NCI-H510A treated with DMSO at 0.1 percent for 48 hours (cell line): ENCODE results near the gene MGAT3.

Experiments
- DNase-seq: peaks from one replicate; lab custom pipeline; 2025; lab: John Stamatoyannopoulos, UW

The MGAT3 gene

DNA sequence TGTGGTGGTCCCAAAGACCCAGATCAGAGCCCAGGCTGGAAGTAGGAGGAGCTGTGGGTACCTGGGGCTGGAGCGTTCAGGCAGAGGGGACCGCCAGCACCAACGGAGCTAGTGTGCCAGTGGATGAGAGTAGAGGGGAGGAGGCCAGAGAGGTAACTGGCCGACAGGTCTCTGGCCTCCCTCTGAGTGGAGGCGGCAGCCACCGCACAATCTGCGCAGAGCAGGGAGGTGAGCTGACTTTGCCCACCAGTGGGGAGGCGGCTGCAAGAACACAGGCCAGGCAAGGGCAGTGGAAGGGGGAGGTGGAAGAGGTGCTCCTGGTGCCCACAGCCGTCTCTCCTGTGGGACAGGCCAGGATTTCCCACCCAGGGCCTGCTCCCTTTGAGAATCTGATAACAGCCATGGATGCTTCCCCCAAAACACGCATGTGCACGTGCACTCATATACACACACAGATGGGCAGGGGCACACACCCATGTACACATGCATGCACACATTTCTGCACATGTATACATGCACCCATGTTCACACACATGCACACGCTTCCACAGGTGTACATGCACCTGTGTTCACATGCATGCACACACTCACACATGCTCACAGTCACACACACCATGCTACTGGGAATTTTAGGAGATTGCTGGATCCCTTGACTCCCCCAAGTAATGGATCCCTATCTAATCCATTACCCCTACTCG, 6.4 kb upstream of the MGAT3 start:
- DNase-seq = no peak

DNA sequence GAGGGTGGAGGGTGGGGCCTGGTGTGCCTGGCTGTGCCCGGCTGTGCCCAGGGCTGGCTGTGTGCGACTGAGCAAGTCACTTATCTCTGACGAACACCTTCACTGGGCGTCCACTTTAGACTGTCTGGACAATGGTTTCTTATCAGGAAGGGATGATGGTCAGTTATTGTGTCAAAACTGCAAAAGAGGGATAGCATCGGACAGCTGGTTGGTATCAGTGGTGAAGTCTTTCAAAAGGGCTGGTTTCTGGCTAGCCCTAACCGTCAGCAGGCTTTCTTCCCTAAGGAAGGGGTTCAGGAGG, 4.1 kb upstream of the MGAT3 start:
- DNase-seq = no peak

DNA sequence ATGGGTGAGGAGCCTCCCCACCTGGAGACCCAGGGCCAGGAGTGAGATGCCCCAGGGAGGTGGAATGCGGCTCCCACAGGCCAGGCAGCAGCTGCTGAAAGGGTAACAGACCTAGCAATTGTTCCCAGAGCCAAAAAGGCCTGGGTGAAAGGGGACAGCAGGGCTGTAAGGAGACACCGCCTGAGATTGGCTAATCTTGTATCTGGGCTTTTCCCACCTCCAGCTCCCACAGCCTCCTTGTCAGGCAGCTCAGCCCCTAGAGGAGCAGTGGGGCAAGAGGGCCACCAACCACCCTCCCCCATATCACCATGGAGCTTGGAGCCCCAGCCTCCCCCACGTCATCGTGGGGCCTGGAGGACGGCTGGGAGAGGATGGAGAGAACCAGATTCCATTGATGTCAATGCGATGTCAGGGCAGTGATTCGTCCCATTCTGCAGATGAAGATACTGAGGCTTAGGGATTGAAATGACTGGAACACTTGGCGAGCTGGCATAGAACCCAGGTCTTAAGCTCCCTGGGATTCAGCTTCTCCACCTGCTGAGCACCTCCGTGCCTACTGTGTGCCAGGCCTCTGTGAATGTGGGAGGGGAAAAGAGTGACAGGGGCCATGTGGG, 2.9 kb upstream of the MGAT3 start:
- DNase-seq = no peak

DNA sequence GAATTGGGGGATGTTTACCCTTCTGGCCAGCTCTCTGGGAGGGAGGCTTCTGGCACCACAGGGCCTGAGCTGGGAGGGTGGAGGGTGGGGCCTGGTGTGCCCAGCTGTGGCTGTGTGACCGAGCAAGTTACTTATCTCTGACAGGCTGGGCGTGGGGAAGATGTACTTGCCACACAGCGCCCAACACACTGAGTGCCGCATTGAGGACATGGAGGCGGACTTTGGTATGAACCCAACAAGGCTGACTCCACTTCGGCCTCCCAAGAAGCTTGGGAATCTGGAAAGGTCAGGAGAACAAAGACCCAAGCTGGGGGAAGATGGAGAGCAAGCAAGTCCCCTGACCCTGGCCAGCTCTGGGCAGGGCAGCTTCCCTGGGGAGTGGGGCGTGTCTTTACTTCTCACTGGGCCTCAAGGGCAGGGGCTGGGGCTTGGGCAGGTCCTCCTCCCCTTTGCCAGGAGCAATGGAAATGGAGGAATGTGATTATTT, 2.4 kb upstream of the MGAT3 start:
- no peak for DNase-seq

DNA sequence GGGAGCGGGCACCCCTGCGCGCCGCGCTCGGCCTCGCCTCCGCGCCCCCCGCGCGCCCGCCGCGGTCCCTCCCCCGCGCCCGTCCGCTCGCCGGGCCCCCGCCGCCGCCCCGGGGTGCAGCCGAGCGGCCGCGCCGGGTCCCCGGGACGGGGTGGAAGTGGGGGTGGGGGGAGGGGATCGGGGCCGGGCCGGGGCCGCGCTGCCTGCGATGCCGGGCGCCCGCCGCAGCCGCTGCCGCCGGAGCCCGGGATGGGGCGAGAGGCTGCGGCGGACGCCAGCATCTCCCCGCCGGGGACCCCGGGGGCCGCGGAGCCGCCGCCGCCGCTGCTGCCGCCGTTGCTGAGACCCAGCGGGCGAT, 365 bp downstream of the MGAT3 start:
- no peak for DNase-seq

DNA sequence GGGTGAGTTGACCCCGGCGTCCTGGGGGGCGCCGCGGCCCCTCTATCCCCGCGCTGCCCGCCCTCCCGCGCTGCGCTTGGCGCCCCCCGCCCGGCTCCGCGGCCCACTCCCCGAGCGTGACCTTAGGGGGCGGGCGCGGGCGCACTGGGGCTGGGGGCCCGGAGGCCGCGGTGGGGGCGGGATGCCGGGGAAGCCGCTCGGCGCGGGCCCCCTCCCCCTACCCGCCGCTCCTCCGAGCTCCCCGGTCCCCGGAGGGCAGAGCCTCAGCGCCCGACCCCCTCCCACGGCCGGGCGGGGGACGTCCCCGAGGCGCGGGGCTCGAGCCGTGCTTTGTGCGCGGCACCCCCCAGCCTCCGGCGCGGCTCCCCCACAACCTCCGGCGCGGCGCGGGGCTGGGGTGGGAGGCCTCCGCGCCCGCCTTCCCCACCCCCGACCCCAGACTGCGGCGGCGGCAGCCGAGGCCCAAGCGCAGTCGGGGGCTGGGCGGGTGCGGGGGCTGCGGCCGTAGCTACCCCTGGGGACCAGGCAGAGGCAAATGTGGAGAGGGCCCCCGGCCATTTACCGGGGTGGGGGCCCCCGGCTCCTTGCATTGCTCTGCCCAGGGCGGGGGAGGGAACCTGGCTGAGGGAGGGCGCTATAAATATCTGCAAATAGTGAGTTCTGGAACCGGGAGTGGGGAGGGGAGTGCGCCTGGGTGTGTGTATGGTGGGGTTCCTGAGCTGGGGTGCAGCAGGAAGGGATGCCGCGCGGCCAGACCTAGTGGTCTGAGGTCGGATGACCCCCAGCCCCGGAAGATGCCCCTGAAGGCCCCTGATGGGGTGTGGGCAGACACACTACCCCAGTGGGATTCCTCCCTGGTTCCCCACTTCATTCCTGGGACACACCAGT, 988 bp downstream of the MGAT3 start:
- no peak for DNase-seq

DNA sequence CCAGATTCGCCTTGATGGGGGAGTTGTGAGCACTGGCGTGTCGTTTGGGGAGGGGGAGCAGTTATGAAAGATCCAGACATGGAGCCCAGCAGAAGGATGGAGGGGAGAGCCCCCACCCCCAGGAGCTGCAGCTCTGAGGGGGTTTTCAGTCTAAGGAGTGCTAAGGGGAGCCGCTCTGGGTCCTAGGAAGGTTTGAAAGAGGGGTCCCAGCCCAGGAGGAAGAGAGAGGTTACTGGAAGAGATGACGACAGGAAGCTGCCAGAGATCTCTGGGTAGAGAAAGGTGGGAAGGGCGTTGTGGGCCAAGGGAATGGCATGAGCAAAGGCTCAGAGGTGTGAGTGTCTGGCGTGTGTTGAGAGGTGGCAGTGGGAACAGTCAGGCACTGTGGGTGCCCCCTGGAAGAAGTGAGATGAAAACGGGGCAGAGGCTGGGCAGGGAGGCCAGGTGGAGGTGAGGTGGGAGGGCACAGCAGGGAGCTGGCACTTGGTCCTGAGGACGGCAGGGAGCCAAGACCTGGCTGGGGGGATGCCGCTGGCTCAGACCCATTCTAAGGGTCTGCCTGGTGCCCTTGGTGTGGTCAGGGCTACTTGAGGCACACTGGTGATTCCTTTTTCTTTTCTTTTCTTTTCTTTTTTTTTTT, 1.8 kb downstream of the MGAT3 start:
- DNase-seq = no peak

DNA sequence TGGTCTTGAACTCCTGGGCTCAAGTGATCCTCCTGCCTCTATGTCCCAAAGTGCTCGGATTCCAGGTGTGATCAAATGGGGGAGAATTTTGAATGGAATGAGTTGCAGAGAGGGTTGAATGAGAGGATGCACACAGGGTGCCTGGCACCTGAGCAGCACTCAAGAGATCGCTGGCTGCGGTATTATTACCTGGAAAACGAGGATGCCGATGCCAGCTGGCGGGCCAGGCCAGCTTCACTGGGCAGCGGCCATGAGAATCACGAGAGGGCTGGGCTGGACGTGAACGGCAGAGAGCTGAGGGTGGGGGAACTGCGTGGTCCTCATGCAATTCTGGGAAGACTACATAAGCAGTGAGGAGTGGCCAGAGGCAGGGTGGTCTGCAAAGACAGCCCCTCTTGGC, 2.9 kb downstream of the MGAT3 start:
- DNase-seq = no peak

DNA sequence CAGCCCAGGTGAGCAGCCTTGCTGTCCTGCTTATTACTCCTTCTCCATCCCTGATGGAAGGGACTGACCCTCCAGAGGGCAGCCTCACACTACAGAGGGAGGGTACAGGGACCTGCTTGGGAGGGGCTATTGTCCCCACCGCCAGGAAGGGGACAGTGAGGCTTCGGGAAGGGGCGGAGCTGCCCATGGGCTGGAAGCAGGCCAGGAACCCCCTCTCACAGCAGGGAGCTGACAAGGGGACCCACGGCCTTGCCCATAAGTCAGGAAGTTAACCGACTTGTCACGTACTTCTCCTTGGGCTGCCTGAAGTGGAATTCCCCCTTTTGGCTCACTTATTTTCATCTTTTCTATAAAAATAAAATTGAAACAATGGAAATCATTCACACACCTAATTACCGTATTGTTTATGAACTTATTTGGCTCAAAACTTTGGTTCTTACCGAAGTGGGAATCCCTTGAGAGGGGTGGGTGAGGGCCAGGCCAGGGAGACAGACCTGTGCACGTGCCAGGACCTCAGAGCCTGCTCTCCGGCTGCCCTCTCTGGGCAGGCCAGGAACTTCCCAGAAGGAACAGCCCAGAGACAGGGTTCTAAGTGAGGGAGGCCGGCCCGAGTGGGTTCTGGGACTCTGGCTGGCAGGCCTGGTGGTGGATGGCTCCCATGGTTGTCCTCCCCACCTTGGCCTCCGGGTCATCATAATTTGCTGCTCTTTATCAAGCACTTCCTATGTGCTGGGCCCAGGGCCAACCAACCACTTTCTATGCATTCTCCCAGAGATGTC, 5.8 kb downstream of the MGAT3 start:
- no peak for DNase-seq

DNA sequence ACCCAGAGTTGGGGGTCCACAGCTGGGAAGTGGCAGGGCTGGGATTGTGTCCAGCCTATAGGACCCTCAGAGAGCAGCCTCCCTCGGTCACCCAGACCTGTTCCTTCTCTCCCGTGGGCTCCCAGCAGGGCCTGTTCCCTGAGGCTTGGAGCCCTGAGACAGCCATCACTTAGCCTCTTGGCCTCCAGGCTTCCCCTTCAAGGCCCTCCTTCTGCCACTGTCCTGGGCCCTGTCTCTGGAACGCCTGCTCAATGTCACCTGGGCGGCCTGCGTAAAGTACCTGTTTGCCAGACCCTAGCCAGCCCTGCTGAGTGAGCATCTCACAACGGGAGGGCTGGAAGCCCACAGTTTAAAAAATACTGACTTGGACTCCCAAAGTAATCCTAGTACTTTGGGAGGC, 6.5 kb downstream of the MGAT3 start:
- no peak for DNase-seq

DNA sequence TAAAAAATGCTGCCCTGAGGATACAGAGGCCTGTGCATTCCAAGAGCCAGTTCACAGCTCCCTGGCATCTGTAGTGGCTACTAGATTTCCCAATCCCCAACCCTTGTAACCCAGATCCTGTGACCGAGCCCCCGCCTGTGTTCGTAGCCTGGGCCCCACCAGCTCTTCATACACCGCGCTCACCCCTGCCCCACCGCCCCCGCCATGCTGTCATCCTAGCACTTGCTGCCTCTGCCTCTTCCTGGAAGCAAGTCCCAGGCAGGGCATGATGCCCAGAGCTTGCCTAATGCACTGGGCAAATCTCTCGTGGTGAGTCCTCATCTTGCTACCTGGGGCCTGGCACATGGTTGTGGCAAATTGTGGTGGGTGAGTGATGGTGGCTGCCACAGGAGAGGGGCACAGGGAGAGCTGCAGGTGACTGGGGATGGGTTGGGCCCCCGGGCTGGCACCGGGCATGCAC, 7.1 kb downstream of the MGAT3 start:
- DNase-seq = no peak

DNA sequence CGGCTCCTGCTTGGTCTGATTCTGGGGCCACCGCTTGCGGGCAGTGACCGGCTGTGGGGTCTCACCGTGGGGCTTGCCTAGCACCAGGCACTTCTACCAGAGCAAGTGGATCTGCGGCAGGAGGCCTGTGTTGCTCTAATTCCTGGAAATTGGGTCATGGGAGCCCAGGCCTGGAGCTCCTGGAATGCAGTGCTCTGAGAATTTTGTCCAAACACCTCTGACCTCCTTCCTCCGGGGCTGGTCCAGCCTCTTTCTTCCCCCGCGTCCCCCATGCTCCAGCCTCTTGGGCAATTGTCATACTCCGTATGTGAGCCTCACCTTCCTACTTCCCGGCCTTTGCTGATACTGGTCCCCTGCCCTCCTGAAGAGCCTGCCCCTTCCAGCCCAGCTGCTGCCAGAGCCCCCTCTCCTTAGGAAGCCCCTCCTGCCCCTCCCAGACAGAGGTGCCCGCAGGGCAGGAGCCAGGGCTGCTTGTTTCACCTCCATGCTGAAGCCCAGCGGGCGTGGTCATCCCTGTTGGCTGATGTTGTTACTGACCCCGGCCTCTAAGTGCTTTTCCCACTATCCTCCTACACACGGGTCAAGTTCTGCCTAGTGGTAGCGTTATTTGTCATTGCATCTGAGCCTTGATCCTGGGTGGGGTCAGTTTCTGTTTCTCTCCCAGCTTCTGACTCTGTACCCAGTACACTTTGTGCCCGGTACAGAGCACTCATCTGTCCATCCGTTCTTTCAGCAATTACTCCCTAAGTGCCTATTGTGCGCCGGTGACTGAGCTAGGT, 9.6 kb downstream of the MGAT3 start:
- DNase-seq = no peak

DNA sequence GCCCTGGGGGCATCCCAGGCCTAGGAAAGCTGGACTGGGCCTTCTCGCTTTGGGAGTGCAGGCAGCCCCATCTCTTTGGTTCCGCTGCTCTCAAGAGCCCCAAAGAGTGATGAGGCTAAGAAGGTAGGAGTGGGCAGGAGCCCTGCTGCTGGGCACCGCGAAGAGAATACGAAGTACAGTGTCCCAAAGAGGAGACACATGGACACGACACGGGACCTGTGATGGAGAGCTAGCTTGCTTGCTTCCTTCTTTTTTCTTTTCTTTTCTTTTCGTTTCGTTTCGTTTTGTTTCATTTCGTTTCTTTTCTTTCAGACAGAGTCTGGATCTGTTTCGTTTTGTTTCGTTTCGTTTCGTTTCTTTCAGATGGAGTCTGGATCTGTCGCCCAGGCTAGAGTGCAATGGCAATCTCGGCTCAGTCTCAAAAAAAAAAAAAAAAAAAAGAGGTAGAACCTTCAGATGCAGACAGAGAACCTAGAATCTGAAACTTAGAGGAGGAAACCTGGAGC, 10.6 kb downstream of the MGAT3 start:
- no peak for DNase-seq

DNA sequence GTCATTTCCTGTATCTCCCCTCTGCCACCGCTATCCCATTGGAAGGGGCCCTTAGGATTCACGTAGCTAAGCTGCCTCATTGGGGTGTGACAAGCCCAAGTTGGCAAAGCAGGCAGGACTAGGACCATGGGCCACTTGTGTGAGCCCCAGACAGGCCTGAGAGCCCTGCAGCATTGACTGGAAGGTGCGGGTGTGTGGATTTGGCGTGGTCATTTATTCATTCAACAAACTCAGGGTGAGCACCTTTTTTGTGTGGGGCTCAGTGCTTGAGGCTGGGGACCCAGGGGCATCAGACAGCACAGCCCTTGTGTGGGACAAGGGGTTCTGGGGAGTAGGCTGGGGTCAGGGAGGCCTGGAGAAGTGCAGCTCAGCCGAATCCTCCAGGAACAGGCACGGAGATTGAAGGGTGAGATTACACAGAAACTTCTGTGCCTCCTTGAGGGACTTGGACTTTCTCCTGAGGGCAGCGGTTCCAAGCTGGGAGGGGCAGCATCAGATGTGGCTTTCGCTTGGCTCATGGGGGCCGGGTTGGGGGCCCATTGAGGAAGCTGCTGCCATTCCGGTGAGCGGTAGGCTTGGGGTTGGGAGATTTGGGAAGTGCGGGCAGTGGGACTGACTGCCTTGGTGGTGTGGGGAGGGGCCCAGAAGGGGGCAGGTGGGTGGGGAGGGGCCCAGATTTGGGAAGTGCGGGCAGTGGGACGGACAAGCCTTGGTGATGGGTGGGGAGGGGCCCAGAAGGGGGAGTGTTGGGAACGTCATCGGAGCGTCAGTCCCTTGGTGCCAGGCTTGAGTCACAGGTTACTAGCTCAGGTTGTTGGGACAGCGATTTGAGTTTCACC, 11.9 kb downstream of the MGAT3 start:
- no peak for DNase-seq

DNA sequence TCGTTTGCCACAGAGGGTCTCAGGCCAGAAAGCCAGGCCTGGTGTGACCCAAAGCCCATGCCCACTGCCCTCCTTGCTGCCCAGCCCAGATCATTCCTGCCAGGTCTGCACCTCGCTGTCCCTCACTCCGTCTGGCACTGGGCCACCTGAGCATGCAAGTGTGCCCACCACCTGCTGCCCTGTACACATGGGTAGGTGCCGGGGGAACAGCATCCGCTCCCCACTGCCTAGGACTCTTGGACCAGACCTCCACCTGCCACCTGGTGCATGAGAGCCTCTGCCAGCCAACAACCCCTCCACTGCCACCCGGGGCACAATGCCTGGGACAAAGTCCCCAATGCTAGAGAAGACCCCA, 12.5 kb downstream of the MGAT3 start:
- DNase-seq = no peak

DNA sequence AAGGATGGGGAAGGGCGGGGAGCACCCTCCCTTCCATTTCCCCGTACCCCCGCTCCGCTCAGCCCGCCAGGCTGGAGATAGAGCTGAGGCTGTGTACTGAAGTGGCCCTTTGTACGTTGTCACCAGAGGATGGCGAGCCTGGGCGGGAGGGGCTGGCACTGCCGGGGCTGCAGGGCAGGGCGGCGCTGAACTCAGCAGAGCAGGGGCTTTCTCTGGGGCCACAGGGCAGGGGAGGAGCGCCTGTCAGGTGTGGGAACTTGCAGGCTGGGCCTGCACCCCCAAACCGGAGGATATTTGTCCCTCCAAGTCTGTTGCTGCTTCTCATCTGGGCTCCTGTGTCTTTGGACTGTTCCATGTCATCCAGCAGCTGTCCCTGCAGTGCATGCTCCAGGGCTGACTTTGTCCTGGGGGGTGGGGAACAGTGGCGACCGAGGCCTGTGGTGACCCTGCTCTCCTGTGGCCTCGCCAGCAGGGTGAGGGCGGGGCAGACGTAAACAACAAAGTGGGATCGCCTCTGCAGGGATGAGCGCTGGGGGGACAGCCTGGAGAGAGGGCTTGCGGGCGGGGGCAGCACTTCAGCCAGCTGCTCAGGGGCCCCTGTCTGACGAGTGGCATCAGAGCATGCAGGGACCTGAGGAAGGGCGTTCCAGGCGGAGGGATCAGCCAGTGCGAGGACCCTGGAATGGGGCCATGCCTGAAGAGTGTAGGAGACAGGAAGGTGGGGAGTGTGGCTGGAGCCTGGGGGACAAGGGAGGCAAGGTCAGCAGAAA, 13.1 kb downstream of the MGAT3 start:
- DNase-seq = peak; percentile 47

DNA sequence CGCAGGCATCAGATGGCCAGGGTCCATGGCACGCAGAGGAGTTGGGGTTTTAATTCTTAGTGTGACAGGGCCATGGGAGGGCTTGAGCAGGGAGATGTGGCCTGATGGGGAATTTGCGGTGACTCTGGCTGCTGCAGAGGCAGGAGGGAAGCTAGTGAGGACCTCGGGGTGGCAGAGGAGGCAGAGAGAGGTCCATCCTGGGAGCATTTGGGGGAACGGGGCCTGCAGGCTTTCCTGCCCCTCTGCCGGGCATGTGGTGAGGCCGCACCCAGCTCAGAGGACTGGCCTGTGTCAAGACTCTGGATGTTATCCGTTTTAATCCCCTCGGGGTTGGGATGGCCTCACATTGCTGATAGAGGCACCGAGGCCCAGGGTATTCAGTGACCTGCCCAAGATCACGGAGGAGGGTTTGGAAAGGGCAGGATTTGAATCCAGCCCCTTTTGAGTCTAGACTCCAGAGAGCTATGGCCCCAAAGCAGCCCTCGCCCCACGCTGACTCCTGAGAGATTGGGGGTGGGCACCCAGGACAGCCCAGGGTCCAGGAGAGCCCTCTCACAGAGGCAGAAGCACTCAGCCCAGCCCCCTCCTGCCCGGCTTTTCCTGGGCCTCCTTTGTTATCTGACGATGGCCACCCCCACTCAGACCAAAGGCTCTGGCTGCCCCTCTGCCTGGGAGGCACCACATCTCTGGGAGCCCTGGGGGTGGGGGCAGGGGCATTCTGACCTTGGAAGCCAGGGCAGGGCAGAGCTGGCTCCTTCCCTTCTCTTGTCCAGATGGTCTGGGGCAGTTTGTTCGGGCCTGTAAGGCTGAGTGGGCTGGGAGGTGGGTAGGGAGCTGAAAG, 13.9 kb downstream of the MGAT3 start:
- no peak for DNase-seq
